GM12865 (cell line): ENCODE data around the gene ESPNL.

Experiments
- DNase-seq: peaks from one replicate; pipeline ENCODE4 v3.0.0; 2010; ENCODE audit warnings: low read depth
- H3K4me3 ChIP-seq: 2 replicates; pipeline ENCODE4 v1.5.1; 2011; ENCODE audit warnings: mild to moderate bottlenecking, low read depth, low read length, control low read depth
- CTCF ChIP-seq: IDR thresholded peaks from 2 replicates; pipeline ENCODE4 v1.5.1; 2011; ENCODE audit warnings: low read length, control low read depth, low read depth, inconsistent platforms; ENCODE audit not compliant: insufficient read depth; ENCODE audit errors: missing control alignments

The ESPNL gene

GRCh38 chr2:238105506-238106338 lies 5.6 kb downstream of the ESPNL start:
- no peak for DNase-seq
- no peak overlapping the region for H3K4me3 ChIP-seq

DNA sequence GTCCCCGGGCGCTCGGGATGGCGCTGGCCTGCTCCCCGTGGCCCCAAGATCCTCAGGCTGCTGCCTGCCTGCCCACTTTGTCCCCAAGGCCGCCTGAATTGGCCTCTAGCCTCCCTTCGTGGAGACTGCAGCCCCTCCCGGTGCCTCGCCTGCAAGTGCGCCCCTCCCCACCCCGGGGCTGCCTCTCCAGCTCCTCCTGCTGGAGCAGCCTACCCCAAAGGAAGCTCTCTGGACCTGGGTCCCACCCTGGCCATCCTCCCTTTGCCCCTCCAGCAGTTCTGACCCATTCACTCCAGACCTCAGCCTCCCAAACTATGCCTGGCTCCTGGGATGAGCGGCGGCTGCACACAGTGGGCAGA lies 6.2 kb downstream of the ESPNL start:
- DNase-seq = no peak
- no peak for TF ChIP-seq CTCF
- H3K4me3 ChIP-seq = no peak overlapping the region

More at GRCh38 chr2:238105506-238106338, 5.6 kb downstream of the ESPNL start:
- TF ChIP-seq CTCF = no peak

DNA sequence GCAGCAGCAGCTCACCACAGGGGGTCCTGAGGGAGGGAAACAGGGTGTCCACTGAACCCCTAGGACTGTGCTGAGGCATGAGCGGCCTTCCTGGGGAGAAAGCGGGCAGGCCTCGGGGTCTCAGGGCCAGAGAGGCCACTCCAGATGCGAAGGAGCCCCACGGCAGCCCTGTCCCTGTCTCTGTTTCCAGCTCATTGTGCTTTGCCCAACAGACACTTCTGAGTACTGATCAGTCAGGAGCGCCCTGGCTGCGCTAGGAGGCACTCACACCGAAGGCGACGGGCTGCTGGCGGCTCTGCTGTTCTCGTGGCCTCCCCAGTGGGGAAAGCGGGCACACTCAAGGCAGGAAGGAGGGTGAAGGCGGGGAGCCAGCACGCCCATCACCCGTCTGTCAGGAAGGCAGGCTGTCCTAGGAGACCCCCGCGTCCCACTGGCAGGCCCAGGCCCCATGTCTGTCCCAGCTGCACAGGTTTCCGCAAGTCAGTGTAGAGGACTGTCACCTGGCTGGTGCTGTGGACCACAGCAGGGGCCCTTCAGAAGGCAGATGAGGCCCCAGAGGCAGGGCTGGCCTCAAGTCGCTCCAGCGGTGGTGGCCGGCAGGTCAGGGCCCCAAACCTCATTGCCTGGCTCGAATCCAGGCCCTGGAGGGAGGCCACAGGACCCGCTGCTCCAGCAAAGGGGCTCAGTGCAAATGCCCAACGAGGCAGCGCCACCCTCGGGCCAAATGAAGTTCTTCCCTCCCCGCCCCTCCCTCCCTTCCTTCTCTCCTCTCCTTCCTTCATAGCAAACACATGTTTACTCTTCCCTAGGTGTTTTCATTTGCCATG lies 6.8 kb downstream of the ESPNL start:
- no peak for DNase-seq
- peak; percentile 56 for TF ChIP-seq CTCF
- H3K4me3 ChIP-seq = peak overlapping the region; percentile 49

DNA sequence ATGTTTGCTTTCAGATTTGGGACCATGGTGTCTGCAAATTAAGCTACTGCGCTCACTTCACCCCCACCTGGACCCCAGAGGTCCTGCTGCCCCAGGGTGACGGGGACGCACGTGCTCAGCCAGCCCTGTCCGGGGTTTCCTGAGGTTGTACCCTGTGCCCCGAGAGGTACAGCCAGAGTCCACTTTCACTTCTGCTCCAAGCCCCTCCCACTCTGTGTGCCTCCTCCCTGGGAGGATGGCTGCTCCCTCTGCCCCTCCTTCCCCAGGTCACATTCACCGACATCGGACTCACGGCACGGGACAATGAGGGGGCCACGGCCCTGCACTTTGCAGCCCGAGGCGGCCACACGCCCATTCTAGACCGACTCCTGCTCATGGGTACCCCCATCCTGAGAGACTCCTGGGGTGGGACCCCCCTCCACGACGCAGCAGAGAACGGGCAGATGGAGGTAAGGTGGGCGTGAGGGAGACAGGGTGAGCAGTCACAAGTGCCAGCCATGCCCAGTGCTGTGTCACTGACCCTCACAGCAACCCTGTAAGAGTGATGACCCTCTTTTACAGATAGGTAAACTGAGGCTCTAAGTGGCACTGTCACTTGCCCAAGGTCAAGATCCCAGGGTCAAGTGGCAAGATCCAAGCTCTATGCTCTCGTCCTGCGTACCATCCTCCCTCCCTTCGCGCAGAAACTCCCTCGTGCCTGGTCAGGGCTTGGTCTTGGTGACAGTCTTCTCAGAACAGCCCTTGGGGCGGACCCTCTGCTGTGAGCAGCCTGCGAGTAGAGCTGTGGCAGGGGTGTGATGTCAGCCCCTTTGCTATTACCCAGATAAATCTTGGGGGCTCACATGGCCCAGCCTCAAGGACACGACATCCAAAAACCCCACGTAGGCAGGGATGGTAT lies 7.6 kb downstream of the ESPNL start:
- peak overlapping the region; percentile 49 for H3K4me3 ChIP-seq
- peak; percentile 89 for DNase-seq

GRCh38 chr2:238108423-238109183 lies 8.5 kb downstream of the ESPNL start:
- H3K4me3 ChIP-seq = peak overlapping the region; percentile 49
- no peak for TF ChIP-seq CTCF
- DNase-seq = peak; percentile 81

More for the DNA sequence above, 7.6 kb downstream of the ESPNL start:
- TF ChIP-seq CTCF = no peak

DNA sequence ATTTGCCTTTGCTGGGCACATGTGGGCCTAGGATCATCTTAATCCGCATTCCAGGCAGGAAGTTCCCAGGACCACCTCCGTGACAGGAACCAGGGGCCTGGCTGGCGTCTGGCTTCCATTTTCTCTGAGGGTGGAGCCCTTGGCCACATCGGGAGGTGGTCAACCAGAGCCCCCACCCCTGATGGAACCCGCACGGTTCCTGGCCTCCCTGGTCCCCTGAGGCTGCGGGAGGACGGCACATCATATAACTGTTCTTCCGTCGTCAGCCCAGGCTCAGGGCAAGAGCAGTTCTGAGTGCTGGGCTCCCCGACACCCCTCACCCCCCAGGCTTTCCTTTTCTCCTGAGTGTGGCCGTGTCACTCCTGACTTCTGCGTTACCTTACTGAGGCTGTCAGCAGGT lies 13.5 kb downstream of the ESPNL start:
- no peak for TF ChIP-seq CTCF
- no peak overlapping the region for H3K4me3 ChIP-seq
- DNase-seq = no peak
